ENCODE data around the gene PIK3C2A.
A peak's percentile ranks its signal among the peaks of the same experiment; 100 is the strongest.

Gene PIK3C2A

DNA sequence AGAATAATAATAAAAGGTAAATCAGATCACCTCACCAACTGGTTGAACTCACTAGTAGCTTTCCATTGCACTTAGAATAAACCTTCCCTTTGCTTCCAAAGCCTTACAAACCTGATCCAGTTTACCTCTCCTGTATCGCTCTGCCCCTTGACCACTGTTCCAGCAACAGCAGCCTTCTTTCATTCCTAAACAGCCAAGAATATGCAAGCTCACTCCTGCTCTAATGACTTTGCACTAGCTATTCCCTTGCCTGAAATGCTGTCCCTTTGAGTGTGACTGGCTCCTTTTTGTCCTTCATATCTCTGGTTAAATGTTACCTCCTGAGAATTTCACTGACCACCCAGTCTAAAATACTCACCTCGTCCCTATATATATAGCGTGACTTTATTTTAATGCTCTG is 9.6 kb upstream of the PIK3C2A start:
- no peak for DNase-seq (ENCODE audit: low spot score)

DNA sequence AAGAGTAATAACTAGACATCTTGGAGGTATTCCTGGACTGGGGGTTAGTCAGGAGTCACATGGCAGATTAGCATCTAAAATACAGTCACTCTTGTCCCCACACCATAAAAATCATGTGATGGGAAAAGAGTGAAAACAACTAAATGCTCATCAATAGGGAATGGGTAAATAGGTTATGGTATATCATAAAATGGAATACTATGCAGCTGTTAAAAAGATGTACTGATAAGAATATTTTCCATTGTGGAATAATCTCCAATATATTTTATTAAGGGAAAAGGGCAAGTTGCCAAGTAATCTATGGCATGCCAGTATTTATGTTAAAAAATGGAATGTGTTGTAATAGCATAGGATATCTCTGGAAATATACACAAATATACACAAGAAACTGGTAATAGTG is 6.6 kb upstream of the PIK3C2A start:
- no peak for DNase-seq (ENCODE audit: low spot score)

DNA sequence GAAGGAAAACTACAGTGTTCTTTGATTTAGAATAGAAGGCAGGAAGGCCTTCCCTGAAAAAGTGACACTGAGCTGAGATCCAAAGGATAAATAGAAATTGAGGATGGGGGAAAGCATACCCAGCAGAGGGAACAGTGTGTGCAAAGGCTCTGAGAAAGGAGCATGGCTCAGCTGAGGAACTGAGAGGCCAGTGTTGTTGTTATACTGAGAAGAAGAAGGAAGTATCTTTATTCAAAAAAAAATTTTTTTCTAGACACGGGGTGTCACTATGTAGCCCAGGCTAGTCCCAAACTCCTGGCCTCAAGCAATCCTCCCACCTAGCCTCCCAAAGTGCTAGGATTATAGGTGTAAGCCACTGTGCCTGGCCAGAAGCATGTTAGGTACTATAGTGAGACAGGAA is 3.5 kb upstream of the PIK3C2A start:
- DNase-seq (ENCODE audit: low spot score): no peak

DNA sequence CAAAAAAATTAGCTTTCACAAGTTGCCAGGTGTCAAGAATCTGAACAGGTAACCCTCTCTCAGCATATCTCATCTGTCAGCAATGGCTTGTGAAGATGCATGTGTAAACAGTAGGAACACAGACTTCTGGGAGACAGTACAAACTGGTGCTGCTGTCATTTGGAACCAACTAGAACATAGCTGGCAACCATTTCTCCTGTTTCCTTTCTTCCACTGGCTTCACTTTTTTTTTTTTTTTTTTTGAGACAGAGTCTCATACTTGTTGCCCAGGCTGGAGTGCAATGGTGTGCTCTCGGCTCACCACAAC is 2.1 kb upstream of the PIK3C2A start:
- DNase-seq (ENCODE audit: low spot score): no peak

DNA sequence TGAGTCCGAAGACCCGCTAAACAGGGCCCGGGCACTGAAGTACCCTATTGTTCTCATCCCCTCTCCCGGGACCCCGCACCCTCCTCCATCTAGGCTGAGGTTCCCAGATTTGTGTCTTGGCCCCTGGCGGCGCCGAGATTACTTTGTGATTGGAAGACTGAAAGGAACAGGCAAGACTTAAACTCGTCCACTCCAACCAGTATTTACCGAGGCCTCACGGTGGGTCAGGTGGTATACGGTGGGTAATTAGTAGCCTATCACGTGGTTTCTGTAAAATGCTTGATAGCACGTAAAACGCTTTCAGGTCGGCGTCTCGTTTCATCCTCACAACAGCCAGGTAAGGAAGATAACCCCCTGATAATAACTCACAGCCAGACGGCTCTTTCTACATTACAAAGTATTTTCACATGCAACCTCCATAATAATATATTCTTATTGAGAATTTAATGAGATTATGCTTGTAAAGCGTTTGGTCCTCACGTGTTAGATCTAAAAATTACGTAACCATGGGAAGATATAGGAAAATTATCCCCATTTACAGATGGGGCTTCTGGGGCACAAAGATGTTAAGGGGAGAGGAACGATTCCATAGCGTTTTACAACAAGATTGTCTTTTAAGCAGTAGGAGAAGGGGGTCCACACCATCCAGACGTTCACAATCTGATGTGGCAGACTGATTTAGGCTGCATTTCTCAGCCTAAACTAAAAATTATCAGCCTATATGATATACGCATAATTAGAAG is 642 bp upstream of the PIK3C2A start:
- DNase-seq (ENCODE audit: low spot score): no peak

DNA sequence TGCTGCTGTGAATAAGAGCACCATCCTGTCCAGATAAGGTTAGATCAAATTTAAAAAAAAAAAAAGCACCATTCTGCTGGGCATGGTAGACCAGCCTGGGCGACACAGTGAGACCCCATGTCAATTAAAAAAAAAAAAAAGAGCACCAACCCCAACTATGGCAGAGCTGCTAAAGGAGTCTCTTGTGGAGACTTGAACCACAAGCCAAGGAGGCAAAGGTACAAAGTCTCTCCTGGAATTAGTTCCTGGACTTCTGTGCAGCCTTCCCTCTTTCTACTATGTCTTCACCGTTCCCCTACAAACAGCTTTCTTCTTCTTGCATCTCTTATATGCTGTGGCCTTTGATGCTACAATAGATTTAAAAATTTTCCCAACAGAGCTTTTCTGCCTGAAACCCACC is 1.3 kb downstream of the PIK3C2A start:
- DNase-seq (ENCODE audit: low spot score): no peak

DNA sequence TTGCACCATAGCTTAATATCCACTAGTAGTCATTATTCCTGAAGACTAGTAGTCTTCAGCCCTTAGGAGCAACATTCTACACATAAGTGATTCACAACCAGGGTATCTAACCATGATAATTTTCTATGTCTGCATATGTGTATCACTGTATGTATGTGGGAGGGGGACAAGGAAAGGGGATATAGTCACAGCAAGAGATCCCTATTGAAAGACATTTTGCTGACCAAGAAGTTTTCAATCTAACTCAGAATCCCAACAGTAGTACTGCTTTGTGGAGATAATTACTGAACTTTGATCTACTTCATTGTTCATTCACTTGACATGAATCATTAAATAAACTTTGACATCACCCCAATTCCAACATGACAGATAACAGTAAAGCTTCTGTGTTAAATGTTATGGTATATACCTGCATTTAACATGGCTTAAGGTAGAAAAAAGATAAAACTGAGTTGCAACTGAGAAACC is 10.3 kb downstream of the PIK3C2A start:
- no peak for DNase-seq (ENCODE audit: low spot score)

DNA sequence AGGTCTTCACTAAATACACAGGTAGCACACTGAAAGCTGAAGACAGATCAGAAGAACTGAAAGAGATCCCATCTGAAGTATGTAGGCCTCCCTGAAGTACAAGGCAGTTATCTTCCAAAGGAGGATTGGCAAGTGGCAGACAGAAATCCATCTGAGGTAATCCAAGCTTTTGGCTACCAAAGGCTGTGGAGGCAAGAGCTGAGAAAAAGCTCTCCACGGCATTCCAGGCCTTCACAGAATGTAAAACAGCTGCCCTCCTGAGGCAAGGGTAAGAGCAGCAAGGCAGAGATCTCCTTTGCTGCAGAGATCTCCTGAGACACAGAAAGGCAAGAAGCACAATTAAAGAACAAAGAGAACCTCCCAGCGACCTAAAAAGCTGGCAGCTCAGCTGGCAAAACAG is 19.1 kb downstream of the PIK3C2A start:
- DNase-seq (ENCODE audit: low spot score): no peak

DNA sequence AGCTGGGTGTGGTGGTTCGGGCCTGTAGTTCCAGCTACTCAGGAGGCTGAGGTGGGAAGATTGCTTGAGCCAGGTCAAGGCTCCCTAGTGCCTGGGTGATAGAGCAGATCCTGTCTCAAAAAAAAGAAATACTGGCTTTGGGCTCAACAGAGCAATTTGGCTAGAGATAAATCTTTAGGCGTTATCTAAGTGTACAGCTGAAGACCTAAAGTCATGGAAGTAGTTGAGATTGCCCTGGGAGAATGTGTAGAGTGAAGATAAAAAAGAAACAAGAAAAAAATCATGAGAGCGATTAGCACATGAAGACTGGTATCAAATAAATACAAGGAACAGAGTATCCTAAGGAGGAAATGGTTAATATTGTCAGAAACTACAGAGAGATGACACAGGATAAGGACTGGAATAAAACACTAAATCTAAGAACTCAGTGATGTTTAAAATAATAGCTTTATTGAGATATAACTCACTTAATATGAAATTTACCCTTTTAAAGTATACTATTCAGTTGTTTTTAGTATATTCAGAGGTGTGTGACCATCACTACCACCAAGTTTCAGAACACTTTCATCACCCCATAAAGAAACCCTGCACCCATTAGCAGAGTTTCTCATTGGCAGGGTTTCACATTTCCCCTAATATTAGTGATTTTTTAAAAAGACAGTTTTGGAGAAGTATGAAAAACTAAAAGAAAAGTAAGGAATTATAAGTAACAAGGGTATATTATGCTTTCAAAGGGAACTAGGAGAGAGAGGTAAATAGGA is 20.7 kb downstream of the PIK3C2A start:
- peak; percentile 45 for DNase-seq (ENCODE audit: low spot score)

DNA sequence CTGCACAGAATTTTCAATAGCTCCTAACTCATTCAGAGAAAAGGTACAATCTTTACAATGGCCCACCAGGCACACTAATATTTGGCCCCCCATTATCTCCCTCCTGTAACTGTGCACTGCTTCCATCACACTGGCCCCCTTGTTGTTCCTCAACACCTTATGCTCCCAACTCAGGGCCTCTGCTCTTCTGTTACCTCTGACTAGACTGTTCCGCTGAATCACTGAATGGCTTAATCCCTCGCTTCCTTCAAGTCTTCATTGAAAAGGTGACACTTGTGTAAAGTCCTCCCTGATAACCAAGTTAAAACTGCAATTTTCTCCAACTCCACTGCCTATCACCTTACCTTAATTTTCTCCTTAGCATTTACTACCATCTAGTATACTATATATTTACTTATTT is 21.8 kb downstream of the PIK3C2A start:
- DNase-seq (ENCODE audit: low spot score): no peak

DNA sequence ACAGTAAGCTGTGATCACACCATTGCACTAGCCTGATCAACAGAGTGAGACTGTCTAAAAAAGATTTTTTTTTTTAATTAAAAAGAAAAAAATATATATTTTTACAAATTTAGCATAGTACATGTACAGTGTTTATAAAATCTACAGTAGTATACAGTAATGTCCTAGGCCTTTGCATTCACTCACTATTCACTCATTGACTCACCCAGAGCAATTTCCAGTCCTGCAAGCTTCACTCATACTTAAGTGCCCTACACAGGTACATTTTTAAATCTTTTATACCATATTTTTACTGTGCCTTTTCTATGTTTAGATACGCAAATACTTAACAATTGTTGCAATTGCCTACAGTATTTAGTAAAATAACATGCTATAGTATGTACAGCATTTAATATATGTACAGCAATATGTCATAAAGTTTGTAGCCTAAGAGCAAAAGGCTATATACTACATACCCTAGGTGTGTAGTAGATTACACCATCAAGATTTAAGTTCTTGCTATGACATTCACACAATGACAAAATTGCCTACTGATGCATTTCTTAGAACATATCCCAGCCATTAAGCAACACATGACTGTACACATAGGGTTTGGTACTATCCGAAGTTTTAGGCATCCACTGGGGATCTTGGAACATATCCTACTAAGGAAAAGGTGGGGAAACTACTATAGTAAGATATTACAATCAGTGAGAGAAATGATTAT is 22.8 kb downstream of the PIK3C2A start:
- DNase-seq (ENCODE audit: low spot score): no peak

DNA sequence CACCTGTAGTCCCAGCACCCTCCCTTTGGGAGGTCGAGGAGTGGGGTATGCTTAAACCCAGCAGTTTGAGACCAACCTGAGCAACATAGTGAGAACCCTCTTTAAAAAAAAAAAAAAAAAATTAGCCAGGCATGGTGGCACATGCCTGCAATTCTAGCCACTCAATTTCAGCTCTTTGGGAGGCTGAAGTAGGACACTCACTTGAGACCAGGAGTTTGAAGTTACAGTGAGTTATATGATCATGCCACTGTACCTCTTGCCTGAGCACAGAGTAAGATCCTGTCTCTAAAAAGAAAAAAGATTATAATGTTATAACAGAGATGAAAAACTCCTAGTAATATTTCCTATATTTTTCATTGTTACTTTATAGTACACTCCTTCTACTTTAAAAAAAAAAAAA is 23.9 kb downstream of the PIK3C2A start:
- DNase-seq (ENCODE audit: low spot score): no peak

DNA sequence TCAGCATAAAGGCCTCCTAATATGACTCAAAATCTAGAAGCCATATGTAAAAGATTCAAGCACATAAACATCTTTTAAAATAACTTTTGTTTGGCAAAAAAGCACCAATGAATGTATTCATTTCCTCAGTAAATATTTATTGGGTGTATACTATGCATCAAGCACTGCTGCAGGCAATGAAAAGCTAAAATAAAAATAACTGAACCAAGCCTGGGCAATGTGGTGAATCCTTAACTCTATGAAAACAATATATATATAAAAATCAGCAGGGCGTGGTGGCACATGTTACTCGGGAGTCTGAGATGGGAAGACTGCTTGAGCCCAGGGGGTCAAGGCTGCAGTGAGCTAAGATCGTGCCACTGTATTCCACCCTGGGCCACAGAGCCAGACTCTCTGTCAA is 27.8 kb downstream of the PIK3C2A start:
- no peak for DNase-seq (ENCODE audit: low spot score)

DNA sequence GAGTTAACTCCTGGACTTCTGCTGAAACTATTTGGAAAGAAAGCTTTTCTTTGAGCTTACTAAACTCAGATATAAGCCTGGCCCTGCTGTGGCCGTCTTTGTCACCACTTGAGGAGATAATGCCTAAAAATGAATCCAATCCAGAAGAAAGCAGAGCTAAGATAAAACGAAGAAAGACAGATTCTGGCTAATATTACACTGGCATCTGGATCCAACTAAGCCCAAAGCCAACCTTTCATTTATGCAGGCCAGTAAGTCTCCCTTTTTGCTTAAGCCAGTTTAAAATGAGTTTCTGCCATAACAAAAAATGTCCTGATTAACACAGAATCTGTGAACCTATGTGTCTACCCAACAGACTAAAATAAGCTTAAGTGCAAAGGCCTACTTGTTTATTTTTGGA is 34.5 kb downstream of the PIK3C2A start:
- DNase-seq (ENCODE audit: low spot score): no peak

DNA sequence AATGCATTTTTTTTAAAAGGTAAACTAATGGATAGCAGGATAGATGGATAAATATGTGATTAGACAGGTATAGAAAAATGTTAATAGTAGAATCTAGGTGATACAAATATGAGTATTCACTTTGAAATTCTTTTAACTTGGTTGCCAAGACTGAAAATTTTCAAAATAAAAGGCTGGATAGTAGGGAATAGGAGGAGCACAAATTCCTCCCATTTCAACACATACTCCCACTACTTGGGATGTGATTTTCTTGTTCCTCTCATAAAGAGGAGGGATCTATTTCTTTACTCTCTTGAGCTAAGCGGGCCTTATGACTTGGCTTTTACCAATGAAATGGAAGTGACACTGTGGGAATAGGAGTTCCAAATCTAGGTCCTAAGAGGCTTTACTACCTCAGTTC is 35.9 kb downstream of the PIK3C2A start:
- no peak for DNase-seq (ENCODE audit: low spot score)

DNA sequence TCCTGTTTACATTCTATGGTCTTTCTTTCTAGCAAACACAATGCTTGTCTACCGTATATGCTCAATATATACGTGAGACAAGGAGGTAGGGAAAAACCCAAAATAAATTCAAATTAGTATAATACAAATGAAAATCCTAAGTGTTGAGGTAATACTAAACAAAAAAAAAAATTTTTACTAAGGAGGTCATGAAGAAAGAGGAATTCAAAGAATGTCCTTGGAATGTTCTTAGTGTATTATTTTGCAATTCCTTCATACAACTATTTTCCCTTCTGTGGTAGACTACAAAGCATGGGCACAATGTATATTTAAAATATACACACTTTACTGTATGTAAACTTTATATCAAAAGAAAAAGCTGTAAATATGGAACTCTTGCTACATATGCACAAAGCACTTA is 36.4 kb downstream of the PIK3C2A start:
- no peak for DNase-seq (ENCODE audit: low spot score)

DNA sequence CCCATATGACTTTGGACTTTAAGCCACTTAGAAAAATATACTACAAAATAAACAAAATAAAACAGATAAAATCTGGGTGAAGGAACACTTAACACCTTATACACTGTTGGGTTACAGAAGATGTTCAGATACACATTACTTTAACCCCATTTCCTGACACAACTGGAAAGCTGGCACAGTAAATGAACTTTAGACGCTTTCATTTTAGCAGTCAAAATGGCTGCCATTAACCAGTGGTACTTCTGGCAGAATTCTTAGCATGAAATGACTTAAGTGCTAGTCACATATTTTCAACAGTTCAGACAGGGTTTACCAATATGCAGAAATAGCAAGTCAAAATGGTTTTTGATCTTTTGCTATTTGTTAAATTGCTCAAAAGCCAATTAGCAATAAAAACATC is 37.9 kb downstream of the PIK3C2A start:
- DNase-seq (ENCODE audit: low spot score): no peak

DNA sequence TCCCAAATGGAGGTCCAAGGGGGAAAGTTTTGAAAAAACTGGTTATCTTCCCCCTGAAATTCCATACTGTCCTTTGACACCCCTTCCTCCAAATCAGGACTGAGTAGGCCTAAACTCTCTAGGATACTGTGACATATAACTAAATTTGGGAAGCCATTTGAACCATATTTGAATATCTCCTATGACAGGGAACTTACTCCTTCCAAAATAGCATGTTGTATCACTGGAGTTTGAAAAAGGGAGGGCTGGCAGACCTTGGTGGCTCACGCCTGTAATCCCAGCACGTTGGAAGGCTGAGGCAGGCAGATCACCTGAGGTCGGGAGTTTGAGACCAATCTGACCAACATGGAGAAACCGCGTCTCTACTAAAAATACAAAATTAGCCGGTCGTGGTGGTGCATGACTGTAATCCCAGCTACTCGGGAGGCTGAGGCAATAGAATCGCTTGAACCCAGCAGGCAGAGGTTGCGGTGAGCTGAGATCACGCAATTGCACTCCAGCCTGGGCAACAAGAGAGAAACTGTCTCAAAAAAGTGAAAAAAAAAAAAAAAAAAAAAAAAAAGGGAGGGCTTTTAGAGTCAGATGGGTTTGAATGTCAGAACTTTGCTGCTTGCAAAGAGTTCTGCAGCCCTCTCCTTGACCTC is 42.4 kb downstream of the PIK3C2A start:
- DNase-seq (ENCODE audit: low spot score): no peak

DNA sequence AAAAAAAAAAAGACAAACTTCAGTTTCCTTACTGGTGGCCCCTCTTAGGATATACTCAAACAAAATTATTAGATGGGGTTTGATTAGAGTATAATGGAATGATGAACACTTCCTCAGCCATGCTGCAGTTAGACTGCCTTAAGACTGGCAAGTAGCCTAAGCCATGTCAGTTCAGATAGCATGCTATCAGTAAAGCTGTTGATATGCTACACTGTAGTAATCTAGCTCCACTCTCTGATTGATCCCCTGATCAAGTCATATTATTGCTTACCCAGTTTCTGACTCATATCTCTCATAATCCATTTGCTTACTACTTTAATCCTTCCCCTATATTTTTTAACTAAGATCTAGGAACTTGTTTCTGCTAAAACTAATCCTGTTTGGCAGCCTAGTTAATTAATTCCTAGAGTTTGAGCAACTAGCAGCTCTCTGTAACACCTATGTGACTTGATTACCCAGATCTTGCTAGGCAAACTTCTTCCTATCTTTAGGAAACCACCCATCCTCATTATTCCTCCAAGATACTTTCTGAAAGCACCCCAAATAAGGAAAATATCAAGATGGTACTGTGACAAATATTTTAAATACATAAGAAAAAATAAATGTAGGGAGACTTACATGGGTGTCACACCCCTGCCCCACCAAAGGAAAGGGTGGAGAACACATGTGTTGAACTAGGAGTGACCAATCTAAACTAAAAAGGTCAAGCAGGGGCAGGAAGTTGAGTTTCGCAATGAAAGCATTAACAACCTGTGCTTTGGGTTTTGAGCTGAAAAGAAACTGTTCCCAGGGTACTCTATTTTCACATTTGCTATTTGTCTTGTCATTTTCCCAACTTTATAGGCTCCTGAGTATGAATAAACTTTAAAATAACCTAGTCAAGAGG is 43.2 kb downstream of the PIK3C2A start:
- DNase-seq (ENCODE audit: low spot score): no peak

DNA sequence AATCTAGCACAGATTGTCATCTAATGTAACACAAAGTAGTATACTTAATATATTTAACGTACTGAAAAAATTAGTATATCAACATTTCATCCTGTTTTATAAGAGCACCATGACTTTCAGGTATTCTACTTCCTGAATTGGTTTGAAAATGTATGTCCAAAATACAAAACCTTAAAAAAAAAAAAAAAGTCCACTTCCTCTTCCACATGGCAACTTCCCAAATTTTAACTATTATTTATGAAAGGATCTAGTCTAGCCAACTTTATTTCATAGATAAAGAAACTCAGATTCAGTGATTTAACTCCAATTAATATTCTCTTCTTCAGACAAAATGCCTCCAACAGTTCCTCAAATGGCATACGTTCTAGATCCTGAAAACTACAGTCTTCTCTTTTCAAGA is 44.0 kb downstream of the PIK3C2A start:
- DNase-seq (ENCODE audit: low spot score): no peak

DNA sequence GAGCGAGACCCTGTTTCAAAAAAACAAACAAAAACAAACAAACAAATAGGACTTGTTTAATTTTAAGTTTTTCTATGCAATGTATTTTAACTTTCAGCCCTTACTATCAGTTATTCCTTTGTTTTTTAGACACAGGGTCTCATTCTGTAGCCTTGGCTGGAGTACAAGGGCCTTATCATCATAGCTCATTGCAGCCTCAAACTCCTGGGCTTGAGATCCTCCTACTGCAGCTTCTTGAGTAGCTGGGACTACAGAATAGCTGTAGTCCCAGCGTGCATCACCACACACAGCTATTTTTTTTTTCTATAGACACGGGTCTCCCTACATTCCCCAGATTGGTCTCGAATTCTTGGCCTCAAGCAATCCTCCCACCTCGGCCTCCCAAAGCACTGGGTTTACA is 44.5 kb downstream of the PIK3C2A start:
- DNase-seq (ENCODE audit: low spot score): no peak

DNA sequence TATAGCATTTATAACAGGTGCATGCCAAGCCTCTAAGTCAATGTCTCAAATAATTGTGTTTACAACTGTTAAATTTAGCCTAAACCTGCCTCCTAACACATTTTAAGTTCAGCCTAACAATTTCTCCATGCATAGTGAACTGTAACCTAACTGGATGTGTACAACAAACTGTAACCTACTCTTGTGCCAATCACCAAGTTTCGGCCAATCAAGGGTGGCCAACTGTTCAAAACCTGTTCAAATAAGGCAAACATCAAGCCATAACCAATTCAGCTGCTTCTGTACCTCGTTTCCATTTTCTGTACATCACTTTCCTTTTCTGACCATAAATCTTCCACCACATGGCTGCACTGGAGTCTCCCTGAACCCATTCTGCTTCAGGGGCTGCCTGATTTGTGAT is 45.4 kb downstream of the PIK3C2A start:
- no peak for DNase-seq (ENCODE audit: low spot score)
